ENCODE measurements around the gene FLNA. TPM values are rescaled to one million over a fixed set of nuclear protein-coding genes. Genes with fewer than 3 reads are reported as not detected.

The FLNA gene
- total and polyA plus RNA-seq, 2 donors (not counting 3 experiments of a cell fraction or from before 2014, with no cell fraction given): 658 to 1,474 TPM

DNA sequence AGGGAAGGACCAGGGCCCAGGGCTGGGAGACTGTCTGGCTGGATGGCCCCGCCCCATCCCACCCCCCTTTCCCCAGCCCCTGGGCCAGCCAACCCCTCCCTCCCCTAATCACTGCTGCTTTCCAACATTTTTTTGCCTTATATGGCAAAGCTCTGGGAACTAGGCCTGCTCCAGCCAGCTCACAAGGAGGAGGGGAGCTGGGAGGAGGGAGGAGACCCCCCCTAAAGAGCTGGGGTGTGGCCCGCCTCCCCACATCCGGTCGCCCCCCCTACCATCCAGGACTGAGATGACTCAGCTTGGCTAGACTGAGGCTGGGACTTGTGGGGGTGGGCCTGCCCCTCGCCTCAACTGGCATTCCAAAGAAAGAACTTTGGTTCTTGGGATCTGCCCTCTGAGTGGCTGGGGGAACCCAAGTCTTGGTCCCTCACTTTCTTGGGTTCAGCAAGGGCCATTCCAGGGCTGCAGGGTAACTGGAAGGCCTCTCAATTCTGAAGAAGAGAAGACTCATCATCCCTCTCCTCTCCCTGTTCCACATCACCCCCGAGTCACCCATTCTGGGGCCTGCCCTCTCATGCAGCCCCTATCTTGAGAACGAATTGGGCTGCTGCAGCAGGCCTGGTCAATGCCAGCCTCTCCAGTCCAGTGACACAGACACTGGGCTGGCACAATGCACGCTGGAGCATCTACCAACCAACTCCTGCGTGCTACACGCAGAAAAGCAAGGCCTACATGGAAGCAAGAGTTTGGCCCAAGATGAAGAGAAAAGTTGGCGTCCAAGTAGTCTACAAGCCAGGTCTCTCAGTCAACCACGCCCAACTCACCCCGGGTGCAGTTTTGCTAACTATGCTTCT is 4.8 kb downstream of the FLNA start:
- Histone ChIP-seq H3K9me1 (replicated peaks; ENCODE audit: control insufficient read depth, extremely low read depth, insufficient read depth, low read length) (no peaks in the 10 kb centered on the region), H3K79me2 (ENCODE audit: control insufficient read depth, insufficient read depth, low read length) (peaks cover 64% of the 10 kb centered on the region), H3K9me3 (replicated peaks; ENCODE audit: control insufficient read depth, insufficient read depth, low read length) (no peaks in the 10 kb centered on the region), H3K4me1 (ENCODE audit: control insufficient read depth, extremely low read depth, insufficient read depth, low read length) (peaks cover 27% of the 10 kb centered on the region), H3K27me3 (ENCODE audit: control insufficient read depth in 2 of 2, insufficient read depth in 2 of 2, low read length in 2 of 2) (no peaks in the 10 kb centered on the region), H4K20me1 (replicated peaks; ENCODE audit: control insufficient read depth, extremely low read depth, insufficient read depth, low read length) (no peaks in the 10 kb centered on the region), H3K27ac (ENCODE audit: insufficient read depth, low read depth, low read length) (peak overlapping the region; percentile 91), H2AFZ (ENCODE audit: low read depth, low read length) (no peak overlapping the region), H3K9ac (replicated peaks; ENCODE audit: extremely low read depth, insufficient read depth, low read length) (peak overlapping the region; percentile 97), H3K4me3 (replicated peaks in 1 of 3; ENCODE audit: insufficient read depth in 1 of 3, low read depth in 1 of 3, low read length in 3 of 3) (peak overlapping the region; percentile 82 to 99 (median 91)), H3K4me2 (ENCODE audit: insufficient read depth, low read length) (peak overlapping the region; percentile 78), H3K36me3 (ENCODE audit: control insufficient read depth in 2 of 2, extremely low read depth in 1 of 2, insufficient read depth in 2 of 2, low read length in 2 of 2) (peaks cover 13 to 25% of the 10 kb centered on the region in 2 experiments)
- CTCF ChIA-PET: no interaction called here
- TF ChIP-seq FOS (IDR thresholded peaks at IDR 0.05; ENCODE audit: borderline replicate concordance, insufficient read depth, low read length) (peak; percentile 73), GATA2 (IDR thresholded peaks at IDR 0.05; ENCODE audit: insufficient read depth, insufficient read length, low read depth, low read length) (no peak), JUN (IDR thresholded peaks at IDR 0.05; ENCODE audit: borderline replicate concordance, insufficient read depth, insufficient read length, low read depth) (peak; percentile 16), POLR2AphosphoS5 (IDR thresholded peaks at IDR 0.05; ENCODE audit: insufficient read depth, low read depth, low read length) (peak; percentile 71), POLR2A (IDR thresholded peaks at IDR 0.05; ENCODE audit: low read depth, low read length) (peak; percentile 41)
- BruUV-seq (replicated peaks): TSS peak; percentile 98
- intact Hi-C loops (cut with micrococcal nuclease) (loop anchor here (1.0 to 5.0 kb wide), 2 partner anchors 9 to 38 kb away; partner anchors contain the start of gene DNASE1L1), dilution Hi-C loops (cut with MboI; ENCODE audit: extremely low pct_ligation_motif_present, low sequenced_read_pairs) (no loop called here)
- DNase-seq (ENCODE audit: low read depth, low spot score) (peak; percentile 92), FAIRE-seq (peak; percentile 96)
- POLR2A ChIA-PET: interaction anchor here (0.6 to 1.4 kb wide), 3 partner anchors 9 to 441 kb away, joined by 3 to 4 read pairs (median 4); partner anchors contain the start of genes EMD and RPL10
